Natural killer cell (primary cell): ENCODE data around the gene CHRD. TPM values are rescaled to one million over a fixed set of nuclear protein-coding genes. Genes with fewer than 3 reads are reported as not detected.

Source experiments
- ATAC-seq, 3 donors: fragments of 150-1000 bp in 2 of 3; fragments of 200-7000 bp in 1 of 3; cut with Tn5 transposase; 1 replicate in 1 of 3; 2 replicates in 2 of 3; pipeline ENCODE4 v1.10.0; 2021; ENCODE audit warnings: mild to moderate bottlenecking in 2 of 3, moderate library complexity in 2 of 3
- DNase-seq, 2 donors: peaks; one replicate each; pipeline versions ENCODE4 v3.0.0 to v3.0.0-alpha.2; 2013 to 2021; ENCODE audit warnings: mixed read lengths in 1 of 2
- H3K27ac ChIP-seq: one replicate; pipeline ENCODE4 v1.5.1; 2013; ENCODE audit warnings: mild to moderate bottlenecking, low read length
- H3K27me3 ChIP-seq: one replicate; pipeline ENCODE4 v1.6.1; 2013; ENCODE audit warnings: low read length; ENCODE audit not compliant: control insufficient read depth, insufficient read depth
- H3K36me3 ChIP-seq: one replicate; pipeline ENCODE4 v1.6.1; 2013; ENCODE audit warnings: low read length; ENCODE audit not compliant: control insufficient read depth, insufficient read depth
- H3K4me1 ChIP-seq: one replicate; pipeline ENCODE4 v1.6.1; 2013; ENCODE audit warnings: low read length; ENCODE audit not compliant: control insufficient read depth, insufficient read depth
- H3K4me3 ChIP-seq: one replicate; pipeline ENCODE4 v1.5.1; 2013; ENCODE audit warnings: low read length
- H3K9me3 ChIP-seq: one replicate; pipeline ENCODE4 v1.6.1; 2013; ENCODE audit warnings: low read length; ENCODE audit not compliant: control insufficient read depth, insufficient read depth
- H3K27ac Mint-ChIP-seq, 2 donors: one replicate each; pipeline ENCODE4 v1.8.0; 2022; ENCODE audit warnings: mild to moderate bottlenecking in 2 of 2, mixed read lengths in 2 of 2, moderate library complexity in 1 of 2
- H3K27me3 Mint-ChIP-seq, 2 donors: one replicate each; pipeline ENCODE4 v1.8.0; 2022; ENCODE audit warnings: low read depth in 2 of 2, mixed read lengths in 2 of 2
- H3K36me3 Mint-ChIP-seq: one replicate; pipeline ENCODE4 v1.8.0; 2022; ENCODE audit warnings: mixed read lengths
- H3K4me1 Mint-ChIP-seq, 2 donors: one replicate each; pipeline ENCODE4 v1.8.0; 2022; ENCODE audit warnings: mixed read lengths in 2 of 2
- H3K4me3 Mint-ChIP-seq: one replicate; pipeline ENCODE4 v1.8.0; 2022; ENCODE audit warnings: mild to moderate bottlenecking, moderate library complexity, mixed read lengths
- H3K9me3 Mint-ChIP-seq, 2 donors: one replicate each; pipeline ENCODE4 v1.8.0; 2022; ENCODE audit warnings: mixed read lengths in 2 of 2
- CTCF ChIP-seq: fragments of 200-600 bp; IDR thresholded peaks from one replicate; pipeline ENCODE4 v1.8.0; 2022; ENCODE audit warnings: antibody characterized with exemption
- WGBS: methylation state at CpG from one replicate; pipeline ENCODE4 v1.1.7; 2013; ENCODE audit warnings: missing lambda C conversion rate; ENCODE audit not compliant: insufficient coverage; 5-methylcytosine and 5-hydroxymethylcytosine counted together
- intact Hi-C: fragments of 100-400 bp; cut with micrococcal nuclease; formaldehyde crosslinking; loops from one replicate; pipeline ENCODE4 v1.14.2; 2022
- total RNA-seq, 4 donors: library from RNA; stranded (reverse); fragments of 120-200 nt in 1 of 4; gene quantifications; one replicate each; pipeline versions ENCODE4 v1.2.3 to v1.2.4, GENCODE V29; 2013 to 2022

Gene CHRD
- total RNA-seq, 3 donors from 2014 or later (not counting 1 experiment from before 2014, with no cell fraction given): 0.78 TPM; not detected in 2

- DNase-seq (no peak), ATAC-seq (no peak)
- H3K4me3 Mint-ChIP-seq: no peak overlapping the region
- no peak overlapping the region for H3K27ac ChIP-seq
- intact Hi-C loops: no loop called here
- no peaks in the 10 kb centered on the region for H3K9me3 ChIP-seq
- WGBS: 93% methylated on average over 11 of the region's 11 CpGs
- H3K9me3 Mint-ChIP-seq: no peaks in the 10 kb centered on the region
- H3K4me3 ChIP-seq: no peak overlapping the region
- no peaks in the 10 kb centered on the region for H3K4me1 Mint-ChIP-seq
- H3K4me1 ChIP-seq: peaks cover 10% of the 10 kb centered on the region
- no peaks in the 10 kb centered on the region for H3K36me3 Mint-ChIP-seq
- H3K27ac Mint-ChIP-seq: peak overlapping the region in 1 of 2 donors; percentile 69
- H3K27me3 ChIP-seq: no peaks in the 10 kb centered on the region
- no peak for TF ChIP-seq CTCF
- no peaks in the 10 kb centered on the region for H3K36me3 ChIP-seq
- no peaks in the 10 kb centered on the region for H3K27me3 Mint-ChIP-seq
Observed at GRCh38 chr3:184353546-184353941, 26.3 kb upstream of the CHRD start.

GRCh38 chr3:184354121-184354728, 25.6 kb upstream of the CHRD start:
- Mint-ChIP-seq H3K9me3 (no peaks in the 10 kb centered on the region), H3K4me3 (peak overlapping the region; percentile 45), H3K36me3 (no peaks in the 10 kb centered on the region), H3K27me3 (no peaks in the 10 kb centered on the region), H3K27ac (peak overlapping the region in 1 of 2 donors; percentile 69), H3K4me1 (no peaks in the 10 kb centered on the region)
- ATAC-seq (peak; percentile 71 to 94 (median 83)), DNase-seq (peak; percentile 60 to 80)
- Histone ChIP-seq H3K27ac (no peak overlapping the region), H3K27me3 (no peaks in the 10 kb centered on the region), H3K4me3 (no peak overlapping the region), H3K9me3 (no peaks in the 10 kb centered on the region), H3K36me3 (no peaks in the 10 kb centered on the region), H3K4me1 (peaks cover 10% of the 10 kb centered on the region)
- intact Hi-C loops: loop anchor here (1.0 kb wide), 1 partner anchor 159 kb away; no protein-coding TSS in a partner anchor
- WGBS: 27% methylated on average over 18 of the region's 18 CpGs
- TF ChIP-seq CTCF: peak; percentile 68

- Histone ChIP-seq H3K4me3 (no peak overlapping the region), H3K27me3 (no peaks in the 10 kb centered on the region), H3K4me1 (peaks cover 10% of the 10 kb centered on the region), H3K36me3 (no peaks in the 10 kb centered on the region), H3K27ac (no peak overlapping the region), H3K9me3 (no peaks in the 10 kb centered on the region)
- 84% methylated on average over 8 of the region's 8 CpGs for WGBS
- Mint-ChIP-seq H3K36me3 (no peaks in the 10 kb centered on the region), H3K27ac (peak overlapping the region in 1 of 2 donors; percentile 69), H3K27me3 (peaks cover 0 to under 1% of the 10 kb centered on the region in 2 donors), H3K9me3 (no peaks in the 10 kb centered on the region), H3K4me3 (no peak overlapping the region), H3K4me1 (peaks cover 0 to 1% of the 10 kb centered on the region in 2 donors)
- no peak for TF ChIP-seq CTCF
- ATAC-seq (no peak), DNase-seq (no peak)
- intact Hi-C loops: loop anchor here (1.0 kb wide), 1 partner anchor 159 kb away; no protein-coding TSS in a partner anchor
Observed at GRCh38 chr3:184354754-184355153, 25.1 kb upstream of the CHRD start.
